ENCODE data around the gene ZNF580. TPM values are rescaled to one million over a fixed set of nuclear protein-coding genes. Genes with fewer than 3 reads are reported as not detected.

The ZNF580 gene
- total RNA-seq, 2 experiments from 2014 or later = 31.3 to 32.0 TPM

GRCh38 chr19:55603581-55604292 lies 37.1 kb upstream of the ZNF580 start:
- ChIA-PET POLR2A (interaction anchor here (0.7 kb wide), 1 partner anchor 25 kb away, joined by 4 read pairs; no protein-coding TSS in a partner anchor), CTCF (interaction anchor here (0.5 to 1.5 kb wide), 5 partner anchors 10 to 542 kb away, joined by 3 to 4 read pairs (median 3); partner anchors contain the start of gene ZNF784)

- POLR2A ChIA-PET = interaction anchor here (1.0 to 1.5 kb wide), 3 partner anchors 20 to 38 kb away, joined by 3 to 4 read pairs (median 4); partner anchors contain the start of genes ZNF581 and ZNF784
- CTCF ChIA-PET = interaction anchor here (0.8 to 4.1 kb wide), 10 partner anchors 10 to 138 kb away, joined by 3 to 25 read pairs (median 5); partner anchors contain the start of gene ZNF784
These were observed 35.6 kb upstream of the ZNF580 start for GRCh38 chr19:55605207-55605636.

GRCh38 chr19:55605637-55606470 lies 34.9 kb upstream of the ZNF580 start, which contains the start of gene ZNF865:
TSS of gene ZNF865 (plus strand) at chr19:55605647. CDS start at chr19:55613619, 7,972 bp downstream.
- CTCF ChIA-PET = interaction anchor here (0.6 to 4.1 kb wide), 17 partner anchors 9 to 611 kb away, joined by 3 to 25 read pairs (median 5); partner anchors contain the start of genes CCDC106, ZNF628 and ZNF784

GRCh38 chr19:55606471-55606787 lies 34.4 kb upstream of the ZNF580 start:
- CTCF ChIA-PET = interaction anchor here (0.6 to 4.1 kb wide), 17 partner anchors 9 to 610 kb away, joined by 3 to 25 read pairs (median 5); partner anchors contain the start of genes CCDC106, ZNF628 and ZNF784

More at GRCh38 chr19:55605637-55606470, 34.9 kb upstream of the ZNF580 start, which contains the start of gene ZNF865:
- POLR2A ChIA-PET = interaction anchor here (0.5 to 1.5 kb wide), 4 partner anchors 19 to 37 kb away, joined by 3 to 7 read pairs (median 4); partner anchors contain the start of genes ZNF581 and ZNF784

DNA sequence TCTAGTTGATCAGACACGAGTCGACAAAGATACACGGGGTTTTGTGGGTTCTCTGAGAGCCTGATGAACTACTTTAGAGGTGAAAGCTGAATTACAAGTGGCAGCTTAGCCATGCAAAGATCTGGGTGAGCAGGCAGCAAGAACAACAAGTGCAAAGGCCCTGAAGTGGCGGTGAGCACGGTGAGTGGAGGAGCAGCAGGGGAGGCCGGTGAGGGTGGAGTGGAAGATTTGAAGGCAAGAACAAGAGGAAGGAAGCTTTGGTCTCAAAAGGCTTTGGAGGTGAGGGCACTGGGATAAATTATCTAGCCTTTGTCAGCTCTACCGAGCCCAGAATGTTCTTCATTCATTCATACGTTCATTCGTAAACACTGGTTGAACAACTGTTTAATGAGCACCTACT lies 34.0 kb upstream of the ZNF580 start:
- ChIA-PET CTCF (interaction anchor here (0.7 to 4.1 kb wide), 15 partner anchors 9 to 465 kb away, joined by 3 to 25 read pairs (median 5); partner anchors contain the start of genes CCDC106, ZNF628 and ZNF784), POLR2A (interaction anchor here (0.5 to 1.5 kb wide), 3 partner anchors 27 to 138 kb away, joined by 3 to 7 read pairs (median 4); partner anchors contain the start of gene ZNF581)

More at GRCh38 chr19:55606471-55606787, 34.4 kb upstream of the ZNF580 start:
- POLR2A ChIA-PET = interaction anchor here (0.5 to 1.5 kb wide), 3 partner anchors 19 to 36 kb away, joined by 4 to 7 read pairs (median 4); partner anchors contain the start of genes ZNF581 and ZNF784

DNA sequence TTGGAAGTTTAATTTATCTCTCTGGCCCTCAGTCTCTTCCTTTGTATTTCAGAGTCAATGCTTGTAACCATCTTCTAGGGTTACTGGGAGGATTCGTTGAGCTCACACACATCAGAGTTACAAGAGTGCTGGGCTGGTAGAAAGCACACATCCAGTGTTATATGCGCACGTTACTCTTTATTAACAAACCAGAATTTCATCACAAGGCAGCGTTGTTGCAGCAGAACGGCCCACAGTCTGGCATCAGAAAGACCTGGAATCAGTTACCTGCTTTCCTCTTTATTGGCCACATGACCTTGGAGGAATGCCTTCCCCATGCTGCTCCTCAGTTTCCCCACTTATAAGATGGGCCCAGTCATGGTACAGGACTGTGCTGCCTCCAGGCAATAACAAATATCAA lies 31.5 kb upstream of the ZNF580 start:
- POLR2A ChIA-PET = no interaction called here
- CTCF ChIA-PET = interaction anchor here (4.1 kb wide), 1 partner anchor 22 kb away, joined by 25 read pairs; no protein-coding TSS in a partner anchor

DNA sequence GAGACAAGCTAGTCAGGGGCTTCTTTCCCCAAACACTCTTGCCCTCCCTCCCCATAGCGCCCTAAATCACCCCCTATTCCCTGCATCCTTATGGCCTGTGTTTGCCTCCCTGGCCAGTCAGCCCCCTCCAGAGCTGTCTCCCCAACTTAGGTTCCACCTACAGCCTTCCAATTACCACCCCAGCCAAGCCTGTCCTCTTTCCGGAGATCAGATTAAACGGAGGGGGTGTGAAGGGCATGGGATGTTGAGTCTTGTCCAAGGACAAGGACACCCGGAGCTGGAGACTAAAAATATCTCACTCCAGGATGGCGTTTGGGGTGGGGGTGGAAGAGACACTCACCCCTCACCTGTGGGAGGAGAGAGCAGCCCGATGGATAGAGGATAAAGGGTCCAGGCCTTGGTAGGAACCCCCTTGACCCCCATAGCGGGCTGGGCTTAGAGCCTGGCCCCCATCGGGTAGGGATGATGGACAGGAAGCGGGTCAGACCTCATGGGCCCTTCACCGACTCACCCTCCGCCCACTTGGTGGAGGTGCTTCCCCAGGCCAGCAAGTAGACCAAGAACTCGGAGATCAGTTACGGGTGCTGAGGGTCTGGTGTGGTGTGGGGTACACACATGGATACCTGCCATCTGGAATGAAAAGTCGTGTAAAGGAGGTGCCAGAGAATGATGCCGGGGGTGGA lies 29.4 kb upstream of the ZNF580 start:
- CTCF ChIA-PET = interaction anchor here (0.7 kb wide), 1 partner anchor 27 kb away, joined by 5 read pairs; no protein-coding TSS in a partner anchor
- POLR2A ChIA-PET = no interaction called here

GRCh38 chr19:55611983-55612645 lies 28.7 kb upstream of the ZNF580 start:
- ChIA-PET POLR2A (no interaction called here), CTCF (interaction anchor here (0.5 kb wide), 1 partner anchor 100 kb away, joined by 4 read pairs; no protein-coding TSS in a partner anchor)

- ChIA-PET CTCF (interaction anchor here (1.2 kb wide), 1 partner anchor 18 kb away, joined by 4 read pairs; no protein-coding TSS in a partner anchor), POLR2A (no interaction called here)
These were observed 27.4 kb upstream of the ZNF580 start for GRCh38 chr19:55613396-55613795.

- POLR2A ChIA-PET = no interaction called here
- CTCF ChIA-PET = interaction anchor here (1.2 kb wide), 1 partner anchor 18 kb away, joined by 4 read pairs; no protein-coding TSS in a partner anchor
These were observed 26.7 kb upstream of the ZNF580 start for GRCh38 chr19:55613930-55614710.

DNA sequence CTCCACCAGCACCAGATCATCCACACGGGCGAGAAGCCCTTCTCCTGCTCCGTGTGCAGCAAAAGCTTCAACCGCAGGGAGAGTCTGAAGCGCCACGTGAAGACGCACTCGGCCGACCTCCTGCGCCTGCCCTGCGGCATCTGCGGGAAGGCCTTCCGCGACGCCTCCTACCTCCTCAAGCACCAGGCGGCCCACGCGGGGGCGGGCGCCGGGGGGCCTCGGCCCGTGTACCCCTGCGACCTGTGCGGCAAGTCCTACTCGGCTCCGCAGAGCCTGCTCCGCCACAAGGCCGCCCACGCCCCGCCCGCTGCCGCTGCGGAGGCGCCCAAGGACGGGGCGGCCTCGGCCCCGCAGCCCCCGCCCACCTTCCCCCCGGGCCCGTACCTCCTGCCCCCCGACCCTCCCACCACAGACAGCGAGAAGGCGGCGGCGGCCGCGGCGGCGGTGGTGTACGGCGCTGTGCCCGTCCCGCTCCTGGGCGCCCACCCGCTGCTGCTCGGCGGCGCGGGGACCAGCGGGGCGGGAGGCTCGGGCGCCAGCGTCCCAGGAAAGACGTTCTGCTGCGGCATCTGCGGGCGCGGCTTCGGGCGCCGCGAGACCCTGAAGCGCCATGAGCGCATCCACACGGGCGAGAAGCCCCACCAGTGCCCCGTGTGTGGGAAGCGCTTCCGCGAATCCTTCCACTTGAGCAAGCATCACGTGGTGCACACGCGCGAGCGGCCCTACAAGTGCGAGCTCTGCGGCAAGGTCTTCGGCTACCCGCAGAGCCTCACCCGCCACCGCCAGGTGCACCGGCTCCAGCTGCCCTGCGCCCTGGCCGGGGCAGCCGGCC lies 25.9 kb upstream of the ZNF580 start:
- ChIA-PET POLR2A (no interaction called here), CTCF (interaction anchor here (1.2 kb wide), 1 partner anchor 9 kb away, joined by 4 read pairs; no protein-coding TSS in a partner anchor)

DNA sequence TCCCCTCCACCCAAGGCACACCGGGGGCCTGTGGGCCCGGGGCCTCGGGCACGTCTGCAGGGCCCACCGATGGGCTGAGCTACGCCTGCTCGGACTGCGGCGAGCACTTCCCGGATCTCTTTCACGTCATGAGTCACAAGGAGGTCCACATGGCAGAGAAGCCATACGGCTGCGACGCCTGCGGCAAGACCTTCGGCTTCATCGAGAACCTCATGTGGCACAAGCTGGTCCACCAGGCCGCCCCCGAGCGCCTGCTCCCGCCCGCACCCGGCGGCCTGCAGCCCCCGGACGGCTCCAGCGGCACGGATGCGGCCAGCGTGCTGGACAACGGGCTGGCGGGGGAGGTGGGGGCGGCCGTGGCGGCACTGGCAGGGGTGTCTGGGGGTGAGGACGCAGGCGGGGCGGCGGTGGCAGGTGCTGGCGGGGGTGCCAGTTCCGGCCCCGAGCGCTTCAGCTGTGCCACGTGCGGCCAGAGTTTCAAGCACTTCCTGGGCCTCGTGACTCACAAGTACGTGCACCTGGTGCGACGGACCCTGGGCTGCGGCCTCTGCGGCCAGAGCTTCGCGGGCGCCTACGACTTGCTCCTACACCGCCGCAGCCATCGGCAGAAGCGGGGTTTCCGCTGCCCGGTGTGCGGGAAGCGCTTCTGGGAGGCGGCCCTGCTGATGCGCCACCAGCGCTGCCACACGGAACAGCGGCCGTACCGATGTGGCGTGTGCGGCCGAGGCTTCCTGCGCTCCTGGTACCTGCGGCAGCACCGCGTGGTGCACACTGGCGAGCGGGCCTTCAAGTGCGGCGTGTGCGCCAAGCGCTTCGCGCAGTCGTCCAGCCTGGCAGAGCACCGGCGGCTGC lies 25.0 kb upstream of the ZNF580 start:
- CTCF ChIA-PET = interaction anchor here (1.2 kb wide), 1 partner anchor 10 kb away, joined by 4 read pairs; no protein-coding TSS in a partner anchor

DNA sequence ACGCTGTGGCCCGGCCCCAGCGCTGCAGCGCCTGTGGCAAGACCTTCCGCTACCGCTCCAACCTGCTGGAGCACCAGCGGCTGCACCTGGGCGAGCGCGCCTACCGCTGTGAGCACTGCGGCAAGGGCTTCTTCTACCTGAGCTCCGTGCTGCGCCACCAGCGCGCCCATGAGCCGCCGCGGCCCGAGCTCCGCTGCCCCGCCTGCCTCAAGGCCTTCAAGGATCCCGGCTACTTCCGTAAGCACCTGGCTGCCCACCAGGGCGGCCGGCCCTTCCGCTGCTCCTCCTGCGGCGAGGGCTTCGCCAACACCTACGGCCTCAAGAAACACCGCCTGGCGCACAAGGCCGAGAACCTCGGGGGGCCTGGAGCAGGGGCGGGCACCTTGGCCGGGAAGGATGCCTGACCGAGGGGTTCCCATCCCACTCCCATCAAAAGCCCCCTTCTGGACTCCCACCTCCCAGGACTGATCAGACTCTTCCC lies 24.4 kb upstream of the ZNF580 start:
- POLR2A ChIA-PET = no interaction called here
- CTCF ChIA-PET = no interaction called here

More for the DNA sequence above, 25.0 kb upstream of the ZNF580 start:
- POLR2A ChIA-PET = no interaction called here

- POLR2A ChIA-PET = no interaction called here
- CTCF ChIA-PET = interaction anchor here (1.4 kb wide), 1 partner anchor 11 kb away, joined by 5 read pairs; no protein-coding TSS in a partner anchor
These were observed 23.4 kb upstream of the ZNF580 start for GRCh38 chr19:55617426-55617825.

- CTCF ChIA-PET = interaction anchor here (0.7 to 1.4 kb wide), 3 partner anchors 12 to 532 kb away, joined by 4 to 5 read pairs (median 5); no protein-coding TSS in a partner anchor
- POLR2A ChIA-PET = interaction anchor here (0.6 kb wide), 1 partner anchor 279 kb away, joined by 5 read pairs; the partner anchor contains the start of gene KMT5C
These were observed 22.4 kb upstream of the ZNF580 start for GRCh38 chr19:55618426-55618825.

Data from activated CD8-positive, alpha-beta memory T cell treated with anti-CD3 and anti-CD28 coated beads for 36 hours (primary cell).